B cell (primary cell): Measurements from ENCODE around the gene VAV2.

Experiments
- EZH2 ChIP-seq: IDR thresholded peaks from 2 replicates; pipeline ENCODE4 v1.6.1; 2012; ENCODE audit warnings: borderline replicate concordance, low read depth, mild to moderate bottlenecking, moderate library complexity, low read length; ENCODE audit not compliant: insufficient read depth, poor library complexity, severe bottlenecking
- TF ChIP-seq, protein P1 (sequence below): fragments of 200-600 bp; IDR thresholded peaks from one replicate; pipeline ENCODE4 v1.8.0; 2022; ENCODE audit warnings: antibody characterized with exemption, mild to moderate bottlenecking

DNA sequence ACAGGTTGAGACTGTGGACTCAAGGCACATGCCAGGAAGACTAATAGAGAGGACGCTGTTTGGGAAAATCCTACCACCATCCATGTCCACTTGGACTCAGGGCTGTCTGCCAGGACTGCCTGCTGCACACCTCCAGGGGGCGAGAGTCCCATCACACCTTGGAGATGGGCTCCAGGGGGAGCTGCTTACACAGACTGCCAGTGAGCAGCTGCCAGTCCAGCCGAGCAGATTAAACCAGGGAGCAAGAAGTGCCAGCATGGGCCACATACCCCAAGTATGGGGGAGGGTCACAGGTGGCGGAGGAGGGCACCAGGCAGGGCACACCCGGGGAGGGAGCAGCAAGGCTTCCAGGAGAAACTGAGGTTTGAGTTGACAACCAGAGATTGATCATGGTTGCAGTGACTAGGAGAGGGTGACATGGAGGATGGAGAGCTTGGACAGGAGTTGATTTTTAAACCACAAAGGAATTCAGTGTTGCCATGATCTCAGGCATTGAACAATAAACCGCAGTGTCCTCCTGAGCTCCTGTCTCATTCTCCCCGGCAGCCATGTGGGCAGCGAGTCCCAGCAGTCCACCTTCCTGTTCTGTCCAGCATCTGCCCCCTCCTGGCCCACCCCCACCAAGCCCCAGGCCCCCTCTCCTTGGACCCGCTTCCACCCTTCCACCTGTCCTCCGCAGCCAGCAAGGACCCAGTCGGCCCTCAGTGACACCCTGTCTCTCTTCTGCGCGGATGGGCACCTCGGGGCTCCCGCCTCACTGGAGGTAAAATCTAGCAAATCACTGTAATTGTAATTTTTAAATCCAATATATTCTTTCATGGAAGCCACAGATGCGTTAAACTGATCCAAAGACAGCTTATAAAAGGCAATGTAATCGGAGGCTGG, 3.1 kb upstream of the VAV2 start:
- TF ChIP-seq, protein P1, sequence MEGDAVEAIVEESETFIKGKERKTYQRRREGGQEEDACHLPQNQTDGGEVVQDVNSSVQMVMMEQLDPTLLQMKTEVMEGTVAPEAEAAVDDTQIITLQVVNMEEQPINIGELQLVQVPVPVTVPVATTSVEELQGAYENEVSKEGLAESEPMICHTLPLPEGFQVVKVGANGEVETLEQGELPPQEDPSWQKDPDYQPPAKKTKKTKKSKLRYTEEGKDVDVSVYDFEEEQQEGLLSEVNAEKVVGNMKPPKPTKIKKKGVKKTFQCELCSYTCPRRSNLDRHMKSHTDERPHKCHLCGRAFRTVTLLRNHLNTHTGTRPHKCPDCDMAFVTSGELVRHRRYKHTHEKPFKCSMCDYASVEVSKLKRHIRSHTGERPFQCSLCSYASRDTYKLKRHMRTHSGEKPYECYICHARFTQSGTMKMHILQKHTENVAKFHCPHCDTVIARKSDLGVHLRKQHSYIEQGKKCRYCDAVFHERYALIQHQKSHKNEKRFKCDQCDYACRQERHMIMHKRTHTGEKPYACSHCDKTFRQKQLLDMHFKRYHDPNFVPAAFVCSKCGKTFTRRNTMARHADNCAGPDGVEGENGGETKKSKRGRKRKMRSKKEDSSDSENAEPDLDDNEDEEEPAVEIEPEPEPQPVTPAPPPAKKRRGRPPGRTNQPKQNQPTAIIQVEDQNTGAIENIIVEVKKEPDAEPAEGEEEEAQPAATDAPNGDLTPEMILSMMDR, result no peak
- no peak for TF ChIP-seq EZH2
